HepG2 (cell line): ENCODE measurements around the gene RPGRIP1. TPM values are rescaled to one million over a fixed set of nuclear protein-coding genes. Genes with fewer than 3 reads are reported as not detected.

Source experiments
- JUN ChIP-seq: sonication (generic); formaldehyde crosslinking; IDR thresholded peaks from 2 replicates; pipeline ENCODE4 v1.4.0; 2020; ENCODE audit warnings: mild to moderate bottlenecking, missing genetic modification reagents
- MLLT10 ChIP-seq: sonication (generic); formaldehyde crosslinking; IDR thresholded peaks from 2 replicates; pipeline ENCODE4 v1.4.0; 2020; ENCODE audit warnings: missing genetic modification reagents
- RBM22 ChIP-seq: fragments of 200-400 bp; formaldehyde crosslinking; optimal IDR thresholded peaks from 2 replicates; pipeline ENCODE3; 2017; ENCODE audit warnings: mild to moderate bottlenecking, low read length, moderate library complexity
- SP1 ChIP-seq, 2 experiments: fragments of 450-650 bp in 1 of 2; sonication (generic) in 1 of 2; formaldehyde crosslinking in 1 of 2; IDR thresholded peaks; 2 replicates each; pipeline versions ENCODE4 v1.4.0 to v1.6.1; 2016 to 2020; ENCODE audit warnings: missing genetic modification reagents in 1 of 2
- SSRP1 ChIP-seq: IDR thresholded peaks from 2 replicates; pipeline ENCODE4 v1.6.1; 2016; ENCODE audit warnings: control low read depth
- STAG1 ChIP-seq: sonication (generic); formaldehyde crosslinking; IDR thresholded peaks from 2 replicates; pipeline ENCODE4 v1.4.0; 2020; ENCODE audit warnings: missing genetic modification reagents
- ZNF225 ChIP-seq: sonication (generic); formaldehyde crosslinking; IDR thresholded peaks from 2 replicates; pipeline ENCODE4 v1.4.0; 2020; ENCODE audit warnings: mild to moderate bottlenecking, missing genetic modification reagents
- ZNF256 ChIP-seq: sonication (generic); formaldehyde crosslinking; conservative IDR thresholded peaks from 2 replicates; pipeline ENCODE4 v1.4.0; 2020; ENCODE audit warnings: missing genetic modification reagents
- ZNF589 ChIP-seq: sonication (generic); formaldehyde crosslinking; conservative IDR thresholded peaks from 2 replicates; pipeline ENCODE4 v1.8.0; 2022; ENCODE audit warnings: mild to moderate bottlenecking, moderate library complexity, missing genetic modification reagents
- ZNF672 ChIP-seq: sonication (generic); formaldehyde crosslinking; IDR thresholded peaks from 2 replicates; pipeline ENCODE4 v1.8.1; 2022; ENCODE audit warnings: missing genetic modification reagents
- polyA plus RNA-seq, 8 experiments: library from polyadenylated mRNA; depleted of rRNA in 3 of 8; stranded (reverse) in 7 of 8; unstranded in 1 of 8; fragments of >200 nt; fragmentation: Illumina TruSeq in 4 of 8; extraction: Trizol in 4 of 8; gene quantifications; 2 replicates each; pipeline versions ENCODE4 v1.2.1 to v1.2.3, GENCODE V29; 2011 to 2016; ENCODE audit warnings: low read depth in 4 of 8, missing spikeins in 1 of 8, mixed read lengths in 1 of 8; ENCODE audit not compliant: insufficient read depth in 1 of 8
- total RNA-seq, 5 experiments: library from RNA; depleted of rRNA; stranded (reverse); fragments of >200 nt; fragmentation: Illumina TruSeq; extraction: Trizol; gene quantifications; 2 replicates each; pipeline ENCODE4 v1.2.3, GENCODE V29; 2016; ENCODE audit warnings: low read depth in 1 of 5
- TF ChIP-seq, protein P1 (sequence below): sonication (generic); formaldehyde crosslinking; IDR thresholded peaks from 2 replicates; pipeline ENCODE4 v1.5.1; 2020; ENCODE audit warnings: mild to moderate bottlenecking, missing genetic modification reagents, moderate library complexity
- TF ChIP-seq, protein P2 (sequence below): sonication (generic); formaldehyde crosslinking; IDR thresholded peaks from 2 replicates; pipeline ENCODE4 v1.5.0; 2020; ENCODE audit warnings: missing genetic modification reagents
- TF ChIP-seq, protein P3 (sequence below): sonication (generic); formaldehyde crosslinking; IDR thresholded peaks from 2 replicates; pipeline ENCODE4 v1.9.0; 2022; ENCODE audit warnings: low read depth, missing genetic modification reagents
- TF ChIP-seq, protein P4 (sequence below): IDR thresholded peaks from 2 replicates; pipeline ENCODE4 v1.6.1; 2012; ENCODE audit warnings: low read depth, low read length, improper control_type of control experiment
- TF ChIP-seq, protein P5 (sequence below): sonication (generic); formaldehyde crosslinking; IDR thresholded peaks from 2 replicates; pipeline ENCODE4 v1.4.0; 2020; ENCODE audit warnings: missing genetic modification reagents
- TF ChIP-seq, protein P6 (sequence below): sonication (generic); formaldehyde crosslinking; IDR thresholded peaks from 2 replicates; pipeline ENCODE4 v1.8.0; 2022; ENCODE audit warnings: mild to moderate bottlenecking, missing genetic modification reagents

Gene RPGRIP1
- total and polyA plus RNA-seq, 2 of the 13 experiments (the other 11 are each of a cell fraction or from before 2014, with no cell fraction given): 0.13 to 1.1 TPM

DNA sequence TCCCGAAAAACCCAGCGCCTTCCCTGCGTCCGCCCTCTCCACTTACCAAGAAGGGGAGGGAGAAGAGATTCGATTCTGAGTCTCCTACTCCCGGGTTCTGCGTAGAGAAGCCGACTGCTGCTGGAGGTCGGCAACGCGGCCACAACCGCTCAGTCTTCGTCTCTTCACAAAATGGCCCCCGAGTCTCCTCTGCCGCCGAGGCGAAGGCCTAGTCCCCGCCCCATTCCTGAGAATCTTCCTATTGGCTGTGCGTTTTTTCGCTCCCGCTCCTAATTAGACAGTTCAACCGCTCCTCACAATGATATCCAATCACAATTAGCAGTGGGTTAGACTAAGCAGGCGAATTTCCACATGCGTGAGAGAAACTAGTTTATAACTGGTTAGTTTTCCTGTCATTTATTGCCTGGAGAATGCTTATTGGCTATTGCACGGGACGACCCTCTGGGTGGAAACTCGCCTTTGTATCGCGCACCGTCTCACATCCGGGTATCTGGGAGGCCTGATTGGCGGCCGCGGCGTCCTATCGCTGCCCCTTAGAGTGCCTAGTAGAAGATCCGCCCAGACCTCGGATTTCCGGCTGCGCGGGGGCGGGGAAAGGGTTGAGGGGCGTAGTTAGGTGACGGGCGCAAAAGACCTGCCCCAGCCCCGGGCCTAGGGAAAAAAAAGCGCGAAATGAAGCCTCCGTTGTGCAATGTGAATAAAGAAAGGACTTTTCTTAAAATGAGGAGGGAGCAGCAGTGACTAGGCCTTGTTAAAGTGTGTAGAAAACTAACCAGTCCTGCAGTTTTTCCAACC, 10.4 kb upstream of the RPGRIP1 start, which contains the start of gene HNRNPC (continued):
- TF ChIP-seq, protein P1, sequence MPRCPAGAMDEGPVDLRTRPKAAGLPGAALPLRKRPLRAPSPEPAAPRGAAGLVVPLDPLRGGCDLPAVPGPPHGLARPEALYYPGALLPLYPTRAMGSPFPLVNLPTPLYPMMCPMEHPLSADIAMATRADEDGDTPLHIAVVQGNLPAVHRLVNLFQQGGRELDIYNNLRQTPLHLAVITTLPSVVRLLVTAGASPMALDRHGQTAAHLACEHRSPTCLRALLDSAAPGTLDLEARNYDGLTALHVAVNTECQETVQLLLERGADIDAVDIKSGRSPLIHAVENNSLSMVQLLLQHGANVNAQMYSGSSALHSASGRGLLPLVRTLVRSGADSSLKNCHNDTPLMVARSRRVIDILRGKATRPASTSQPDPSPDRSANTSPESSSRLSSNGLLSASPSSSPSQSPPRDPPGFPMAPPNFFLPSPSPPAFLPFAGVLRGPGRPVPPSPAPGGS (CRISPR knock-in tag): peak; percentile 79; the same call in 1 of the 2 replicates
- TF ChIP-seq ZNF225 (0 out of 2 replicates have a peak, but pooled peaks have one; percentile 67), RBM22 (no peak), SP1 (IDR thresholded peaks at IDR 0.05) (no peak), SP1 (CRISPR knock-in tag; IDR thresholded peaks at IDR 0.05) (peak; percentile 83), ZNF256 (CRISPR knock-in tag) (peak; percentile 98), ZNF589 (CRISPR knock-in tag) (no peak), STAG1 (no peak), ZNF672 (CRISPR knock-in tag) (no peak), JUN (peak; percentile 76; the same call in 1 of the 2 replicates), SSRP1 (0 out of 2 replicates have a peak, but pooled peaks have one; percentile 4), MLLT10 (peak; percentile 97)
- TF ChIP-seq, protein P2, sequence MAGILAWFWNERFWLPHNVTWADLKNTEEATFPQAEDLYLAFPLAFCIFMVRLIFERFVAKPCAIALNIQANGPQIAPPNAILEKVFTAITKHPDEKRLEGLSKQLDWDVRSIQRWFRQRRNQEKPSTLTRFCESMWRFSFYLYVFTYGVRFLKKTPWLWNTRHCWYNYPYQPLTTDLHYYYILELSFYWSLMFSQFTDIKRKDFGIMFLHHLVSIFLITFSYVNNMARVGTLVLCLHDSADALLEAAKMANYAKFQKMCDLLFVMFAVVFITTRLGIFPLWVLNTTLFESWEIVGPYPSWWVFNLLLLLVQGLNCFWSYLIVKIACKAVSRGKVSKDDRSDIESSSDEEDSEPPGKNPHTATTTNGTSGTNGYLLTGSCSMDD (CRISPR knock-in tag): 0 out of 2 replicates have a peak, but pooled peaks have one; percentile 76
- TF ChIP-seq, protein P3, sequence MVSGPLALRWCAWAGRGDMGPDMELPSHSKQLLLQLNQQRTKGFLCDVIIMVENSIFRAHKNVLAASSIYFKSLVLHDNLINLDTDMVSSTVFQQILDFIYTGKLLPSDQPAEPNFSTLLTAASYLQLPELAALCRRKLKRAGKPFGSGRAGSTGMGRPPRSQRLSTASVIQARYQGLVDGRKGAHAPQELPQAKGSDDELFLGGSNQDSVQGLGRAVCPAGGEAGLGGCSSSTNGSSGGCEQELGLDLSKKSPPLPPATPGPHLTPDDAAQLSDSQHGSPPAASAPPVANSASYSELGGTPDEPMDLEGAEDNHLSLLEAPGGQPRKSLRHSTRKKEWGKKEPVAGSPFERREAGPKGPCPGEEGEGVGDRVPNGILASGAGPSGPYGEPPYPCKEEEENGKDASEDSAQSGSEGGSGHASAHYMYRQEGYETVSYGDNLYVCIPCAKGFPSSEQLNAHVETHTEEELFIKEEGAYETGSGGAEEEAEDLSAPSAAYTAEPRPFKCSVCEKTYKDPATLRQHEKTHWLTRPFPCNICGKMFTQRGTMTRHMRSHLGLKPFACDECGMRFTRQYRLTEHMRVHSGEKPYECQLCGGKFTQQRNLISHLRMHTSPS (CRISPR knock-in tag): no peak
- TF ChIP-seq, protein P4, sequence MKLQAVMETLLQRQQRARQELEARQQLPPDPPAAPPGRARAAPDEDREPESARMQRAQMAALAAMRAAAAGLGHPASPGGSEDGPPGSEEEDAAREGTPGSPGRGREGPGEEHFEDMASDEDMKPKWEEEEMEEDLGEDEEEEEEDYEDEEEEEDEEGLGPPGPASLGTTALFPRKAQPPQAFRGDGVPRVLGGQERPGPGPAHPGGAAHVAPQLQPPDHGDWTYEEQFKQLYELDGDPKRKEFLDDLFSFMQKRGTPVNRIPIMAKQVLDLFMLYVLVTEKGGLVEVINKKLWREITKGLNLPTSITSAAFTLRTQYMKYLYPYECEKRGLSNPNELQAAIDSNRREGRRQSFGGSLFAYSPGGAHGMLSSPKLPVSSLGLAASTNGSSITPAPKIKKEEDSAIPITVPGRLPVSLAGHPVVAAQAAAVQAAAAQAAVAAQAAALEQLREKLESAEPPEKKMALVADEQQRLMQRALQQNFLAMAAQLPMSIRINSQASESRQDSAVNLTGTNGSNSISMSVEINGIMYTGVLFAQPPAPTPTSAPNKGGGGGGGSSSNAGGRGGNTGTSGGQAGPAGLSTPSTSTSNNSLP: 0 out of 2 replicates have a peak, but pooled peaks have one; percentile 12
- TF ChIP-seq, protein P5, sequence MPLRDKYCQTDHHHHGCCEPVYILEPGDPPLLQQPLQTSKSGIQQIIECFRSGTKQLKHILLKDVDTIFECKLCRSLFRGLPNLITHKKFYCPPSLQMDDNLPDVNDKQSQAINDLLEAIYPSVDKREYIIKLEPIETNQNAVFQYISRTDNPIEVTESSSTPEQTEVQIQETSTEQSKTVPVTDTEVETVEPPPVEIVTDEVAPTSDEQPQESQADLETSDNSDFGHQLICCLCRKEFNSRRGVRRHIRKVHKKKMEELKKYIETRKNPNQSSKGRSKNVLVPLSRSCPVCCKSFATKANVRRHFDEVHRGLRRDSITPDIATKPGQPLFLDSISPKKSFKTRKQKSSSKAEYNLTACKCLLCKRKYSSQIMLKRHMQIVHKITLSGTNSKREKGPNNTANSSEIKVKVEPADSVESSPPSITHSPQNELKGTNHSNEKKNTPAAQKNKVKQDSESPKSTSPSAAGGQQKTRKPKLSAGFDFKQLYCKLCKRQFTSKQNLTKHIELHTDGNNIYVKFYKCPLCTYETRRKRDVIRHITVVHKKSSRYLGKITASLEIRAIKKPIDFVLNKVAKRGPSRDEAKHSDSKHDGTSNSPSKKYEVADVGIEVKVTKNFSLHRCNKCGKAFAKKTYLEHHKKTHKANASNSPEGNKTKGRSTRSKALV: peak; percentile 78
- TF ChIP-seq, protein P6, sequence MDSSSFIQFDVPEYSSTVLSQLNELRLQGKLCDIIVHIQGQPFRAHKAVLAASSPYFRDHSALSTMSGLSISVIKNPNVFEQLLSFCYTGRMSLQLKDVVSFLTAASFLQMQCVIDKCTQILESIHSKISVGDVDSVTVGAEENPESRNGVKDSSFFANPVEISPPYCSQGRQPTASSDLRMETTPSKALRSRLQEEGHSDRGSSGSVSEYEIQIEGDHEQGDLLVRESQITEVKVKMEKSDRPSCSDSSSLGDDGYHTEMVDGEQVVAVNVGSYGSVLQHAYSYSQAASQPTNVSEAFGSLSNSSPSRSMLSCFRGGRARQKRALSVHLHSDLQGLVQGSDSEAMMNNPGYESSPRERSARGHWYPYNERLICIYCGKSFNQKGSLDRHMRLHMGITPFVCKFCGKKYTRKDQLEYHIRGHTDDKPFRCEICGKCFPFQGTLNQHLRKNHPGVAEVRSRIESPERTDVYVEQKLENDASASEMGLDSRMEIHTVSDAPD (CRISPR knock-in tag): 0 out of 2 replicates have a peak, but pooled peaks have one; percentile 69
